Activated T-helper 1 cell treated with anti-CD3 and anti-CD28 coated beads, Interleukin-2, amount 50 U/mL, for 16 hours (primary cell): ENCODE results near the gene APP.

Source experiments
- DNase-seq, 2 donors: peaks; one replicate each; pipeline ENCODE4 v3.0.0-alpha.2; 2020; ENCODE audit warnings: low read depth in 1 of 2, low spot score in 1 of 2

Gene APP

DNA sequence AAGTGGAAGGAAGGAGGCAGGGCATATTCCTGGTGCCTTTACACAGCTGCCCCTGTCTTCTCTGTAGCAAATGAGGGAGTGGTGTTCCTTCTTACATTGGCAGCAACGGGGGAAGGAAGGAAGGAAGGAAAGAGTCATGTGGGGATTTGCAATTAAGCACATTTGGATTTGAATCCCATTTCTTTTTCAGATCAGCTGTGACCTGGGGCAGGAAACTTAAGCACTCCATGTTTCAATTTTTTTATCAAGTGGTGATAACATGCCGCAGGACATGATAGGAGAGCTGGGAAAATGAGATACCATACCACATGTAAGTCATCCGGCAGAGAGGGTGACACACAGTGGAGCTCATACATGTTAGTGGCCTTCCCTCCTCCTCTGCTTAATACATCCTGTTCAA is 186.8 kb downstream of the APP start:
- DNase-seq: no peak

DNA sequence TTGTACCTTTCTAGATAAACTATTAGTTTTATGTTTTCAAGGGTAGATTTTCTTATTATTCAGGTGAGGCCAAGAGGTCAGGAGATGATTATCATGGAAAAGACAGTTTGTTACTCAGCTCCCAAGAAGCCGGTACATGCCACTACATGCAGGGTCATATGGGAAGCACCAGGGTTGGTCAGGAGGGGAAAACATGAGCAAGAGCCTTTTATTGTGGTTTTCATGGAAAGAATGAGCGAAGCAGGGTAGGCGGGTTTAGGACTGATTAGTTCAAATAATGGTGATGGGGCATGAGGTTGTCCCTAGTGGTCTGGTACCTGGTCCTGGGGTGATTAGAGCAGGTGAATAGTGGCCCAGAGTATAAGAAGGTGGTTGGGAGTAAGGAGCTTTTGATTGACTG is 189.9 kb downstream of the APP start:
- no peak for DNase-seq

DNA sequence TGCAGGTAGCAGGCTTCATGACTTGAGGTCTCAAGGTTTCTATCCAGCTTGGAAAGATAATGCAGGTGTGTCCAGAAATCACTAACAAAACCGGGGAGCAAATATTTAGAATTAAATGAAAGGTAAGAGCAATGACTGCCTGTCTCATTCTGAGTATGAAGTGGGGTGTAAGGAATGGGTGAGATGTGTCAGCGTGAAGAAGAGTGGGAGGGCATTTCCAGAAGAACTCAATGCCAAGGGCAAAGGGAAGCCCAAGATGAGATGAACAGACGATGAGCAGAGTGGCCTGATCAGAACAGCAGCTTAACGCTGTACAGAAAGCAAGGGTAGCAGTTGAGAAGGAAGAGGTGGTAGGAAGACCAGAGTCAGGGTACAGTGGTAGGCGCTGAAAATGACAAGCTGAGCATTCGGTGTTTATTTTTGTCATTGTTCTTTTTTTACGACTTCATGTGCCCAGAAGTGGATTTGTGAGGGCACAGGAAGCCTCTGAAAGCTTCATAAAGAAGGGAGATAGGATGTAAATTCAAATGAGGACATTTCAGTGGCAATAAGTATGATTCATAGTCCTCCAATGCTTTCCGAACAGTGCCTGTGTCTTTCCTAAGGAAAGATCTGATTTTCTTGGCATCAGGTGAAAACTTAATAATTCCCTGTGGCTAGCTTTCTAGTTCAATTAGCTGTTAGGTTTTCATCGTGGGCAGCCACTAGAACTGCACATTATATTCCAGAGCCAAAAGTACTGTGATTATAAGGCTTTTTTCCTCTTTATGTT is 190.5 kb downstream of the APP start:
- DNase-seq: no peak

GRCh38 chr21:25977068-25977611 is 193.4 kb downstream of the APP start:
- no peak for DNase-seq

DNA sequence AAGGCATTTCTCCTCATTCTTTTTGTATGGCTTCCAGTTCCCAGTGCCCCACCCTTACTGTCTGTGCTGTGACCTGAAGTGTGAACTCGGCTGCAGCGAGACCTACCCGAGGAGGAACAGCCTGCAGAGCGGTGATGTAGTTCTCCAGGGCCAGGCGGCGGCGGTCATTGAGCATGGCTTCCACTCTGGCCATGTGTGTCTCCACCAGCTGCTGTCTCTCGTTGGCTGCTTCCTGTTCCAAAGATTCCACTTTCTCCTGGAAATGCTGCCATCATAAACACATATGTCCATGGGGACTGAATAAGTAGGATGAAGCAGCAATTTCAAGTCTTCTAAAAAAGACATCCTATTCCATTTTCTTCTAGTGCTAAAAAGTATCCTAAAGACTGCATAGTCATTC is 195.6 kb downstream of the APP start:
- no peak for DNase-seq

- no peak for DNase-seq
Measured at GRCh38 chr21:25970254-25970930, 200.2 kb downstream of the APP start.

DNA sequence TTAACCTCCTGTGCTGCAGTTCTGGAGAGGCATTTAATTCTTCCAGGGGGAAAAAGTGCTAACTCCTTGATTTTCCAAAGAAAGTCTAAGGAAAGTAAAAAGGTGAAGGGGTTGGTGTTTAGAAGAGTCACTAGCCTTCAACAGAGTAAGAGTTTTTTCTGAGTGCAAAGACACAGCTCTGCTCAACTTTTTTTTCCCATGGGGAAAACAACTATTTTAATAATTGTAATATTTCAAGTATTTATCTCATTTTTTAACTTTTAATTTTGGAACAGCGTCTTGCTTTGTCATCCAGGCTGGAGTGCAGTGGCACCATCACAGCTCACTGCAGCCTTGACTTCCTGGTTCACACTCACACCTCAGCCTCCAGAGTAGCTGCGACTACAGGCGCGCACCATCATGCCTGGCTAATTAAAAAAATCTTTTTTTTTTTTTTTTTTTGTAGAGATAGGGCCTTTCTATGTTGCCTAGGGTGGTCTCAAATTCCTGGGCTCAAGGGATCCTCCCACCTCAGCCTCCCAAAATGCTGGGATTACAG is 202.6 kb downstream of the APP start:
- DNase-seq: no peak

- no peak for DNase-seq
Measured at GRCh38 chr21:25967181-25967900, 203.2 kb downstream of the APP start.

DNA sequence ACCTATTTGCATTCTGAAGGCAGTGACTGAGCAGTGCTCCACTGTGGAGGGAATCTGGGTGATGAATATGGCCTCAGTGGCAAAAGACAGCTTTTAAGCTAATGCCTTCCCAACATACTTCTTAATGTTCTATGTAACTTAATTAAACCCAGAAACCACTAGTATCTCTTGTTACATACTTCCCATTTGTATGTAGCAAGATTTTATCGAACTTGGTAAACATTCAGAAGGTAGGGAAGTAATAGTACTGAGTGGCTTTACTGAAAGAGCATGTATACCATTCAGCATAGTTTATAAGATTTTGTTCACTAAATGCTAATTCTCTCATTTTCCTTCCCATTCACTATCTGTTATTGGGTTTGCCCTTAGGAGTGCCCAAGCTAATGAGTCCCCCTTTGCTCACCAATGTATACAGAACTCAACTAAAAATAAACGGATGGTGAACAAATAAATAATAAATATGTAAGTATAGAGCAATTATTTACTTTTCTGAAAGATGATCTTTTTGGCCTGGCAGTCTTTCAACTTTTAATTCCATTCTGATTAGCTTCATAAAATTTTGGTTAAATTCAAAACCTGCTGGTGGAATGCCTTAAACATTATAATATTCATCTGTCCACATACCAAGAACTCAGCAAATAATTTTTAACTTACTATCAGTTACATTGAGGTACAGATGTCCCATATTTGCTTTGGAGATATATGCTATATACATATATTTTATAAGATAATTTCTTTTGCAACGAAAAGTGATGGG is 204.4 kb downstream of the APP start:
- DNase-seq: no peak

- DNase-seq: no peak
Measured at GRCh38 chr21:25964926-25965325, 205.6 kb downstream of the APP start.

DNA sequence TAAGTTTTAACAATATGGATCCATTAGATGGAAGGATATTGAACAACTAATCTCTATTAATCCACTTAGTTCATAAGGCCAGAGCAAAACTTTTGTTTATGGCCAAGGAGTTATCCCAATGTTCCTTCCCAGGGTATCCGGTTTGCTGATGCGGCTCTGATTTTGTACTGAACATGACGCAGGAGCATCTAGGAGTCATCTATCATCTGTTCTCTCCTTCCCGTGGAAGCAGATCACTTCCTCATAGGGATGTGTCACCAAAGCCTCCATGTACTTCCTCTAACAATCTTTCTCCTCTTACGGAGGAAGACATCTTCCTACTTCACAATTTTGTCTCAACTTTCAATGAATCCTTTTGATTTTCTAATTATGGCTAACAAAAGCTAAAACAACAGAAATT is 206.6 kb downstream of the APP start:
- DNase-seq: no peak

DNA sequence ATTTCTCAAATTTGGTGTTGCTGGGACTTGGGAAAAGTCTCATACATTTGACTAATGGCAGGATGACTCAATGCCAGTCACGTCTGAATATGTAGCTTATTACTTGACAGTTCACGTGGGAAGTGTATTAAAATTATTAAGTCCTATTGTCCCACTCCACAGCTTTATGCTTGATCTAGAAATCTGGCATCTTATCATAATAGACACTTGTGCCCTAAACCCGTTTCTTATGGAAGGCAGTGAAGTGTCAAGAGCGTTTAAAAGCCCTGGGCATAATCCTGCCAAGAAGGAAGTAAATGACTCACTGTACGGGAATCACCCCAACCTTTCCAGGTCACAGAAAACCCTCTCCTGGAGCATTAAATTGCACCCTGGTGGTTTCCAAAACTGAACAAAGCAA is 207.4 kb downstream of the APP start:
- no peak for DNase-seq

- no peak for DNase-seq
Measured at GRCh38 chr21:25961042-25961441, 209.5 kb downstream of the APP start.

DNA sequence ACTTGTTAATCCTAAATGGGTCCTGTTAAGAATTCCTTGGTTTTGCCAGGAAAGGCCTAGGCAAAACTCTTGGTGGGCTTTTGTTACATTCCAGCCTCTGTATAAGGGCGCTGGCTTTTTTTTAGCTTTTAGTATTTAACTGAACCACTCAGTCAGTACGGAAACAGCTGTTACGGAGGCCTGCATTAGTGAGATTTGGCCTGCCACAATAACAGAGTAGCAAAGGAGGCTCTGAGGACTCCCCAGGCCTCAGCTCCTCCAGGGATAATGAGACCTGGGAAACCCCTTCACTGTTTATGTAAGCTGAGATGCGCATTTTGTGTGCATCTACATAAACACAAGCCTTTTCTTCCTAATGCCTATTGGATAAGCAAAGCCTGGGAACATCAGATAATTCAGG is 210.2 kb downstream of the APP start:
- DNase-seq: no peak

GRCh38 chr21:25959799-25960198 is 210.8 kb downstream of the APP start:
- no peak for DNase-seq

DNA sequence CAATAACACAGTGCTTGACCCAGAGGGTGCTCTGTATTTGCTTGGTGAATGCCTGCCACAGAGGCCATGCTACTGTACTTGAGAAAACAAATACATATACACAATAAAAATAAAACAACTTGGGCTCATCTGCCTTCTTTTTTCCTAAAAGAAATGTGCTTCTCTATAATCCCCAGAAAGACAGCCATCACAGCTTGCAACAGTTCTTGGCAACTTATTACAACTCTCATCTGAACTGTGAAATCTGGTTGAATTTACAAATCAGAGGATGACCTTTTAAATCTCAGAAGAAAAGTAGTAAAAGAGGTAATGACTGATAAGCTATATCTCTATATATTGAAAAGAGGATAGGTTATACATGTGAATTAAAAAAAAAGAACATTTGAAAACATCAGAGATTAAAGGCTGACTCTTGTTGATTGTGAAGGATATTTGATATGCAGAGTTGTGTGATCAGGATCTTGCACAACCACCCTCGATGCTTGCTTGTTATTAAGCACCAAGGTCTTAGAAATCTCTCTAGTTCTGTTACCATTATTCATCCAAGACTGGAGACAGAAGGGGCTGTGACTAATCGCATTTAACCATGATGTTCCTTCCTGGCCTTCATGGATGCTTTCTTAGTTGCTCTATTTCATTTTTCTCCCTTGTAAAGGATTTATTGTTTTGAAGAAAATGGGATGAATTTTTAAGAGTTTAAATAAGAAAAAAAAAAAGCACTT is 213.4 kb downstream of the APP start:
- no peak for DNase-seq

DNA sequence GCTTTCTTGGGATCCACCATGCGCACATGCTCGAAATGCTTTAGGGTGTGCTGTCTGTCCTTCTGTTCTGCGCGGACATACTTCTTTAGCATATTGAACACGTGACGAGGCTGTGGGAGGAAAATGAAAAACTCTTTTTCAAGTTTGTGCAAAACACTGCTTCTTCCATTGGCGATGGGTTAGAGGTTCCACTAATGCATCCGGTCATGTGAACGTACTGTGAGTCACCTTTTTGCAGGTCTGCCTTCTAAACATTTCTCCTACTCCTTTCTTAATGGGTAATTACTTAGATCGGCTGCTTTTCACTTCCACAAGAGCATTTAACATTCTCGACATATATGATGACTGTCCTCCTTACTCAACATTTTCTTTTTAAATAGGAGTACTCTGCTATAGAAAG is 214.9 kb downstream of the APP start:
- no peak for DNase-seq

- no peak for DNase-seq
Measured at GRCh38 chr21:25953659-25954058, 216.9 kb downstream of the APP start.

DNA sequence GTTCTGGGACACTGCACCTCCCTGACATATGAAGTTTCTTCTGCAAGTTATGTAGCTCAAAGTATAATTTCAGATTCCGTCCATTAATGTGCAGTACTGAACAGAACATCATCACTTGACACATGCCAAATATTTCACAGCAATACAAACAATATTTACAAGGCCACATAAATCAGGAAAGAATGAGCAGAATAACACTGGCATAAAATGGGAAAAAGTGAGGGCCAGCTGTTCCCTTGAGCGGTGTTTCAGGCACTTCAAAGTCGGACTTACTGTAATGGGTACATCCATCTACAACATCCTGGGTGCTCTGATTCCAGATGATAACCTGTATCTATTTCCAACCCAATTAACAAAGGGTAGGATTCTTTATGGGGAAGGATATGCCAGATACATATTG is 217.4 kb downstream of the APP start:
- no peak for DNase-seq

GRCh38 chr21:25952306-25952705 is 218.3 kb downstream of the APP start:
- no peak for DNase-seq
